ENCODE measurements around the gene PERM1. TPM values are rescaled to one million over a fixed set of nuclear protein-coding genes. Genes with fewer than 3 reads are reported as not detected.

PERM1 gene
- total RNA-seq, 1 experiment from 2014 or later = 0.39 TPM

GRCh38 chr1:934991-935750 lies 46.7 kb downstream of the PERM1 start (continued):
- no peak for TF ChIP-seq EGR1 (IDR thresholded peaks at IDR 0.05; ENCODE audit: low read depth)
- no peak for TF ChIP-seq CBX3 (IDR thresholded peaks at IDR 0.05; ENCODE audit: low read depth)
- TF ChIP-seq, protein P1, sequence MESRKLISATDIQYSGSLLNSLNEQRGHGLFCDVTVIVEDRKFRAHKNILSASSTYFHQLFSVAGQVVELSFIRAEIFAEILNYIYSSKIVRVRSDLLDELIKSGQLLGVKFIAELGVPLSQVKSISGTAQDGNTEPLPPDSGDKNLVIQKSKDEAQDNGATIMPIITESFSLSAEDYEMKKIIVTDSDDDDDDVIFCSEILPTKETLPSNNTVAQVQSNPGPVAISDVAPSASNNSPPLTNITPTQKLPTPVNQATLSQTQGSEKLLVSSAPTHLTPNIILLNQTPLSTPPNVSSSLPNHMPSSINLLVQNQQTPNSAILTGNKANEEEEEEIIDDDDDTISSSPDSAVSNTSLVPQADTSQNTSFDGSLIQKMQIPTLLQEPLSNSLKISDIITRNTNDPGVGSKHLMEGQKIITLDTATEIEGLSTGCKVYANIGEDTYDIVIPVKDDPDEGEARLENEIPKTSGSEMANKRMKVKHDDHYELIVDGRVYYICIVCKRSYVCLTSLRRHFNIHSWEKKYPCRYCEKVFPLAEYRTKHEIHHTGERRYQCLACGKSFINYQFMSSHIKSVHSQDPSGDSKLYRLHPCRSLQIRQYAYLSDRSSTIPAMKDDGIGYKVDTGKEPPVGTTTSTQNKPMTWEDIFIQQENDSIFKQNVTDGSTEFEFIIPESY (IDR thresholded peaks at IDR 0.05; ENCODE audit: extremely low read depth, insufficient replicate concordance, low read length) = no peak
- TF ChIP-seq, protein P2, sequence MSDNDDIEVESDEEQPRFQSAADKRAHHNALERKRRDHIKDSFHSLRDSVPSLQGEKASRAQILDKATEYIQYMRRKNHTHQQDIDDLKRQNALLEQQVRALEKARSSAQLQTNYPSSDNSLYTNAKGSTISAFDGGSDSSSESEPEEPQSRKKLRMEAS (IDR thresholded peaks at IDR 0.05) = no peak
- no peak for TF ChIP-seq JUND (IDR thresholded peaks at IDR 0.05)
- TF ChIP-seq EZH2phosphoT487 (IDR thresholded peaks at IDR 0.05; ENCODE audit: borderline replicate concordance) = no peak
- TF ChIP-seq POLR2A (IDR thresholded peaks at IDR 0.05; ENCODE audit: borderline replicate concordance, extremely low read depth, insufficient read depth, insufficient read length) = no peak

GRCh38 chr1:933603-933940 lies 48.3 kb downstream of the PERM1 start:
- ChIA-PET CTCF (no interaction called here), POLR2A (no interaction called here), RAD21 (ENCODE audit: low non-redundant PET in 1 of 2, low total read pairs in 2 of 2, uncharacterized antibody in 2 of 2, unreplicated experiment in 2 of 2) (no interaction called here)
- Histone ChIP-seq H3K4me2 (ENCODE audit: low read length) (no peak overlapping the region), H3K27ac (ENCODE audit: low read depth, low read length) (no peak overlapping the region), H3K9me2 (ENCODE audit: insufficient read depth) (no peaks in the 10 kb centered on the region), H3K9me3 (ENCODE audit: control insufficient read depth in 1 of 2, insufficient read depth in 1 of 2, low read depth in 1 of 2, low read length in 2 of 2) (no peaks in the 10 kb centered on the region), H3K36me3 (ENCODE audit: control insufficient read depth in 1 of 2, insufficient read depth in 2 of 2, low read length in 2 of 2) (no peaks in the 10 kb centered on the region), H2AFZ (ENCODE audit: low read depth, low read length, poor library complexity, severe bottlenecking) (no peak overlapping the region), H4K20me1 (ENCODE audit: insufficient read depth) (no peaks in the 10 kb centered on the region), H3K4me1 (ENCODE audit: control insufficient read depth in 1 of 2, insufficient read depth in 2 of 2, low read length in 2 of 2) (peaks cover 10 to 20% of the 10 kb centered on the region in 2 experiments; a peak in 3 of 4 replicates), H3K79me2 (ENCODE audit: insufficient read depth, low read length) (no peaks in the 10 kb centered on the region), H3K27me3 (ENCODE audit: insufficient read depth, low read length) (peaks cover 8% of the 10 kb centered on the region; the same call in 1 of the 2 replicates), H3K9ac (ENCODE audit: low read length) (no peak overlapping the region), H3K4me3 (replicated peaks in 1 of 2; ENCODE audit: low read depth in 1 of 2, low read length in 2 of 2) (no peak overlapping the region)
- TF ChIP-seq CBX3 (IDR thresholded peaks at IDR 0.05; ENCODE audit: low read depth) (no peak), SP1 (IDR thresholded peaks at IDR 0.05; ENCODE audit: low read depth) (no peak), CTCF (IDR thresholded peaks at IDR 0.05 in 2 of 3, conservative IDR thresholded peaks at IDR 0.05 in 1 of 3; ENCODE audit: borderline replicate concordance in 1 of 3, insufficient read depth in 1 of 3, low read depth in 2 of 3, low read length in 2 of 3) (no peak)
- TF ChIP-seq, protein P1 (IDR thresholded peaks at IDR 0.05; ENCODE audit: extremely low read depth, insufficient replicate concordance, low read length) = no peak
- BruUV-seq (replicated peaks) = no TSS peak
- intact Hi-C loops (cut with micrococcal nuclease) = no loop called here
- no peak for DNase-seq (ENCODE audit: low read depth, low spot score)
- no peak for ATAC-seq

Data from HCT116 (cell line).